ENCODE data around the gene RBMXL3. TPM values are rescaled to one million over a fixed set of nuclear protein-coding genes. Genes with fewer than 3 reads are reported as not detected.

The RBMXL3 gene
- total and polyA plus RNA-seq, 2 of the 8 experiments (the other 6 are each of a cell fraction or from before 2014, with no cell fraction given) = not detected

GRCh38 chrX:115142057-115142456, 47.2 kb upstream of the RBMXL3 start:
- no peak overlapping the region for H3K23ac ChIP-seq (ENCODE audit: insufficient read length)

More at GRCh38 chrX:115142057-115142456, 47.2 kb upstream of the RBMXL3 start:
- no peak overlapping the region for H2BK120ac ChIP-seq (replicated peaks; ENCODE audit: low read depth, low read length)
- no peaks in the 10 kb centered on the region for H3K4me1 ChIP-seq (replicated peaks in 1 of 4; ENCODE audit: control insufficient read depth in 3 of 4, insufficient read depth in 4 of 4, low read length in 3 of 4)
- H3K18ac ChIP-seq (ENCODE audit: extremely low read depth, low read length) = no peak overlapping the region
- H4K5ac ChIP-seq (ENCODE audit: insufficient read length, low read depth, low read length) = no peak overlapping the region
- H4K20me1 ChIP-seq (replicated peaks in 1 of 2; ENCODE audit: control insufficient read depth in 1 of 2, insufficient read depth in 2 of 2, low read length in 2 of 2) = no peaks in the 10 kb centered on the region
- H3K4me2 ChIP-seq (ENCODE audit: insufficient read depth in 1 of 2, low read depth in 2 of 2, low read length in 2 of 2) = no peak overlapping the region
- H2AK5ac ChIP-seq (ENCODE audit: low read depth, low read length) = no peak overlapping the region
- H3K79me1 ChIP-seq (ENCODE audit: low read depth, low read length) = no peaks in the 10 kb centered on the region
- no peak overlapping the region for H3K14ac ChIP-seq (ENCODE audit: insufficient read length)
- H3K79me2 ChIP-seq (ENCODE audit: control insufficient read depth in 1 of 2, insufficient read depth in 2 of 2, low read length in 2 of 2) = no peaks in the 10 kb centered on the region
- H2AFZ ChIP-seq (ENCODE audit: low read length) = no peak overlapping the region
- no peak overlapping the region for H3K56ac ChIP-seq (replicated peaks; ENCODE audit: insufficient read length, low read depth, low read length)
- no peak overlapping the region for H3K4ac ChIP-seq (replicated peaks; ENCODE audit: insufficient read length, low read depth, low read length)
- no peak overlapping the region for H3K4me3 ChIP-seq (ENCODE audit: extremely low read depth in 1 of 4, insufficient read depth in 2 of 4, low read depth in 3 of 4, low read length in 4 of 4)
- no peaks in the 10 kb centered on the region for H3K9me3 ChIP-seq (ENCODE audit: insufficient read depth in 2 of 2, low read depth in 1 of 2, low read length in 1 of 2)
- H3K36me3 ChIP-seq (ENCODE audit: control insufficient read depth in 2 of 4, insufficient read depth in 4 of 4, low read length in 3 of 4) = peaks cover 0 to 8% (median 1%) of the 10 kb centered on the region in 4 experiments; a peak in 2 of 8 replicates
- TF ChIP-seq CHD1 (IDR thresholded peaks at IDR 0.05; ENCODE audit: low read depth, low read length) (no peak), SUZ12 (IDR thresholded peaks at IDR 0.05; ENCODE audit: low read length) (no peak), CTCF (IDR thresholded peaks at IDR 0.05; ENCODE audit: control extremely low read depth in 1 of 3, insufficient read depth in 1 of 3, low read depth in 1 of 3, low read length in 3 of 3) (no peak), HDAC2 (IDR thresholded peaks at IDR 0.05; ENCODE audit: borderline replicate concordance in 1 of 2, low read depth in 2 of 2, low read length in 2 of 2) (no peak)
- ChIA-PET CTCF (ENCODE audit: partially characterized antibody) (interaction anchor here (1.0 kb wide), 1 partner anchor 29 kb away, joined by 3 read pairs; no protein-coding TSS in a partner anchor), POLR2A (ENCODE audit: partially characterized antibody) (no interaction called here)
- H2BK20ac ChIP-seq (ENCODE audit: low read length) = no peak overlapping the region
- no peak overlapping the region for H2BK12ac ChIP-seq (ENCODE audit: low read depth, low read length)
- FAIRE-seq (no peak), DNase-seq (ENCODE audit: low read depth in 1 of 2, low spot score in 2 of 2) (no peak)
- no peaks in the 10 kb centered on the region for H3K23me2 ChIP-seq (ENCODE audit: low read depth, low read length)
- no peak overlapping the region for H2BK15ac ChIP-seq (ENCODE audit: low read length)
- H2BK5ac ChIP-seq (ENCODE audit: low read depth, low read length) = no peak overlapping the region
- H3K9ac ChIP-seq (replicated peaks in 1 of 4; ENCODE audit: extremely low read depth in 1 of 4, low read depth in 3 of 4, low read length in 3 of 4) = no peak overlapping the region
- no peak overlapping the region for H3K27ac ChIP-seq (ENCODE audit: low read depth, low read length)
- no peaks in the 10 kb centered on the region for H3K27me3 ChIP-seq (replicated peaks in 1 of 4; ENCODE audit: control insufficient read depth in 3 of 4, extremely low read depth in 1 of 4, insufficient read depth in 3 of 4, low read length in 3 of 4)
- H4K8ac ChIP-seq (ENCODE audit: extremely low read depth, insufficient read depth, low read length) = no peak overlapping the region
- no peak overlapping the region for H4K91ac ChIP-seq (replicated peaks; ENCODE audit: insufficient read length, low read length)

Data from H1 (cell line).